HG03469 (cell line): ENCODE data around the gene TNS1.

Source experiments
- ATAC-seq: cut with Tn5 transposase; IDR thresholded peaks from one replicate; pipeline ENCODE4 v1.9.1; 2021; ENCODE audit warnings: mild to moderate bottlenecking, moderate library complexity, moderate number of reproducible peaks; ENCODE audit not compliant: unreplicated experiment

The TNS1 gene

DNA sequence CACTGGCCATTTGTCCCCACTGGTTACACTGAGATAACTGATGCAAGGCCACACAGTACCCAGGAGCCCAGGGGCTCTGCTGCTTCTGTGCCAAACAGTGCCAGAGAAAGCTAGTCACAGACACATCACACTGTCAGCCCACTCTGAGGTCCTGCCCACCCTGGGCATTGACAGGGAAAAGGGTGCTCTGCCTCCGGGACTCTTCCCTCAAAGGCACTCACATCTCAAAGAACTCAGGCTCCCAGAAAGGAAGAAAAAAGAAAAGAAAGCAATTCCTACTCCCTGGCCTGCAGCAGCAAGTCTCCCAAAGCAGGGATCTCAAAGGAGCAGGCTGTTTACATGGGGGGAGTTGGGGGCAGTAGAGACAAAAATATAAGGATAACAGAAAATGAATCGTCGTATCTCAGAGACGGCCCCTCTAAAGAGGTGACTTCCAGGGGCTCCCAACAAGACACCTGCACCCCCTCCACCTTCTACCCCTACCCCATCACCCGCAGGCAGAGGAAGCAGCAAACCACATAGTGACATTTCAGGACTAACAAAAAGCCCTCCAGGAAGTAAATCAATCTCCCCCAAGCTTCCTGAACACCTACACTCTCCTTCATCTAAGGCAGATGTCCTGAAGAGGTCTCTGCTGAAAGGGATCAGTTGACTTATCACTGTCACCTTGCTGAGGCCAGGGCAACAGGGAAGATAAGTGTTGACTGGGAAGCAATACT, 247.6 kb downstream of the TNS1 start:
- ATAC-seq, result no peak

- no peak for ATAC-seq
Measured at GRCh38 chr2:217753460-217754200, 249.2 kb downstream of the TNS1 start.

GRCh38 chr2:217752714-217753459, 249.9 kb downstream of the TNS1 start:
- no peak for ATAC-seq

DNA sequence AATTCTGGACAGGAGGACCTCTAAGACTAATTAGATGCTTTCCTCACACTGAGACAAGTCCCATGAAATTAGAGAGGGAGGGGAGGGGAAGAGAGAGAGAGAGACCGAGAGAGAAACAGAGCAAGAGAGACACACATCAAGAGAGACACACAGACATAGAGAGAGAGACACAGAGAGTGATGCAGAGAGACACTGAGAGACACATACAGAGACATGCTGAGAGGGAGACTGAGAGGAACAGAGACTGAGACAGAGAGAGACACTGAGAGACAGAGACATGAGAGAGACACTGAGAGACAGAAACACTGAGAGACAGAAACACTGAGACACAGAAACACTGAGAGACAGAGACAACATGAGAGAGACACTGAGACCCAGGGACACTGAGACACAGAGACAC, 250.8 kb downstream of the TNS1 start:
- no peak for ATAC-seq

- ATAC-seq, result no peak
Measured at GRCh38 chr2:217751192-217751591, 251.6 kb downstream of the TNS1 start.
